ENCODE results near the gene DCHS1. TPM values are rescaled to one million over a fixed set of nuclear protein-coding genes. Genes with fewer than 3 reads are reported as not detected.
A peak's percentile ranks its signal among the peaks of the same experiment; 100 is the strongest.

Gene DCHS1
- total RNA-seq, 4 donors from 2014 or later, result 5.5 to 17.7 (median 14.0) TPM

- H3K4me1 ChIP-seq, result peaks cover 8 to 41% (median 32%) of the 10 kb centered on the region in 4 donors
- no peaks in the 10 kb centered on the region for H3K9me3 ChIP-seq
- WGBS, 2 donors (ENCODE audit: low coverage in 1 of 2), result 92 to 100% methylated on average over 1 to 9 of the region's 9 CpGs
- DNase-seq, result no peak
- H3K27me3 ChIP-seq, result no peaks in the 10 kb centered on the region
- no peak overlapping the region for H3K27ac ChIP-seq
- intact Hi-C loops (cut with DNase I; ENCODE audit: low total_unique reads) (no loop called here), in situ Hi-C loops (cut with MboI; ENCODE audit: low pct_ligation_motif_present in 1 of 4, low pct_unique_long_range_greater_than_20kb in 1 of 4, low sequenced_read_pairs in 3 of 4) (loop anchor here in 1 of 4 donors (5.0 kb wide), 1 partner anchor 66 kb away; the partner anchor contains the start of gene MRPL17)
- H3K4me3 ChIP-seq, result no peak overlapping the region
- no peak for TF ChIP-seq POLR2A (IDR thresholded peaks at IDR 0.05)
- no peak for TF ChIP-seq POLR2AphosphoS5 (IDR thresholded peaks at IDR 0.05)
- no peak for TF ChIP-seq CTCF (IDR thresholded peaks at IDR 0.05)
- TF ChIP-seq EP300 (IDR thresholded peaks at IDR 0.05; ENCODE audit: low read depth), result no peak
- no peaks in the 10 kb centered on the region for H3K36me3 ChIP-seq
These were observed 39.6 kb downstream of the DCHS1 start for GRCh38 chr11:6615882-6616585.

GRCh38 chr11:6615046-6615445, 40.6 kb downstream of the DCHS1 start:
- peaks cover 0 to 7% (median 1%) of the 10 kb centered on the region in 4 donors for H3K36me3 ChIP-seq
- H3K27me3 ChIP-seq, result no peaks in the 10 kb centered on the region
- no peak overlapping the region for H3K4me3 ChIP-seq
- TF ChIP-seq EP300 (IDR thresholded peaks at IDR 0.05; ENCODE audit: low read depth) (no peak), POLR2AphosphoS5 (IDR thresholded peaks at IDR 0.05) (no peak), POLR2A (IDR thresholded peaks at IDR 0.05) (no peak), CTCF (IDR thresholded peaks at IDR 0.05) (no peak)
- H3K4me1 ChIP-seq, result peaks cover 11 to 51% (median 41%) of the 10 kb centered on the region in 4 donors
- no peaks in the 10 kb centered on the region for H3K9me3 ChIP-seq
- intact Hi-C loops (cut with DNase I; ENCODE audit: low total_unique reads), result no loop called here
- DNase-seq, result no peak
- no peak overlapping the region for H3K27ac ChIP-seq
- WGBS, 2 donors (ENCODE audit: low coverage in 1 of 2), result 91% methylated on average over 5 of the region's 5 CpGs; no CpG with 5 or more reads in 1 of the 2 donors
- in situ Hi-C loops (cut with MboI; ENCODE audit: low pct_ligation_motif_present in 1 of 4, low pct_unique_long_range_greater_than_20kb in 1 of 4, low sequenced_read_pairs in 3 of 4), result loop anchor here in 1 of 4 donors (5.0 kb wide), 1 partner anchor 67 kb away; the partner anchor contains the start of gene MRPL17

- Histone ChIP-seq H3K9me3 (no peaks in the 10 kb centered on the region), H3K4me1 (peaks cover 11 to 52% (median 39%) of the 10 kb centered on the region in 4 donors), H3K4me3 (no peak overlapping the region), H3K27ac (peak overlapping the region in 2 of 4 donors; percentile 96 to 98), H3K36me3 (peaks cover 0 to 12% (median 4%) of the 10 kb centered on the region in 4 donors), H3K27me3 (no peaks in the 10 kb centered on the region)
- intact Hi-C loops (cut with DNase I; ENCODE audit: low total_unique reads) (loop anchor here (5.0 kb wide), 1 partner anchor 68 kb away; the partner anchor contains the start of gene MRPL17), in situ Hi-C loops (cut with MboI; ENCODE audit: low pct_ligation_motif_present in 1 of 4, low pct_unique_long_range_greater_than_20kb in 1 of 4, low sequenced_read_pairs in 3 of 4) (no loop called here)
- no peak for DNase-seq
- TF ChIP-seq POLR2AphosphoS5 (IDR thresholded peaks at IDR 0.05) (no peak), POLR2A (IDR thresholded peaks at IDR 0.05) (no peak), EP300 (IDR thresholded peaks at IDR 0.05; ENCODE audit: low read depth) (no peak), CTCF (IDR thresholded peaks at IDR 0.05) (no peak)
- 75 to 94% methylated on average over 1 to 2 of the region's 2 CpGs for WGBS, 2 donors (ENCODE audit: low coverage in 1 of 2)
These were observed 41.2 kb downstream of the DCHS1 start for GRCh38 chr11:6614446-6614845.

- H3K9me3 ChIP-seq, result no peaks in the 10 kb centered on the region
- peak overlapping the region; percentile 96 to 99 (median 97) for H3K27ac ChIP-seq
- no peak for DNase-seq
- no peaks in the 10 kb centered on the region for H3K27me3 ChIP-seq
- H3K36me3 ChIP-seq, result peaks cover 0 to 22% (median 9%) of the 10 kb centered on the region in 4 donors
- H3K4me3 ChIP-seq, result no peak overlapping the region
- intact Hi-C loops (cut with DNase I; ENCODE audit: low total_unique reads), result loop anchor here (5.0 kb wide), 1 partner anchor 69 kb away; the partner anchor contains the start of gene MRPL17
- in situ Hi-C loops (cut with MboI; ENCODE audit: low pct_ligation_motif_present in 1 of 4, low pct_unique_long_range_greater_than_20kb in 1 of 4, low sequenced_read_pairs in 3 of 4), result no loop called here
- WGBS, 2 donors (ENCODE audit: low coverage in 1 of 2), result 71 to 91% methylated on average over 1 to 3 of the region's 3 CpGs
- TF ChIP-seq POLR2AphosphoS5 (IDR thresholded peaks at IDR 0.05), result no peak
- TF ChIP-seq CTCF (IDR thresholded peaks at IDR 0.05), result no peak
- no peak for TF ChIP-seq EP300 (IDR thresholded peaks at IDR 0.05; ENCODE audit: low read depth)
- H3K4me1 ChIP-seq, result peaks cover 16 to 58% (median 40%) of the 10 kb centered on the region in 4 donors
These were observed 42.1 kb downstream of the DCHS1 start for GRCh38 chr11:6613496-6613895.
